ENCODE results near the gene MDFI.
"Not testable (repeated sequence)": the region's sequence is repeated elsewhere in the genome, so short reads cannot be mapped to it uniquely, and the experiment has no call there.

MDFI gene

GRCh38 chr6:41602864-41603608 lies 35.2 kb upstream of the MDFI start:
- peak; percentile 84 for DNase-seq

- no peak for DNase-seq
Observed at GRCh38 chr6:41604006-41604405, 34.3 kb upstream of the MDFI start.

GRCh38 chr6:41605649-41606048 lies 32.6 kb upstream of the MDFI start:
- peak; percentile 33 for DNase-seq

GRCh38 chr6:41607036-41607435 lies 31.2 kb upstream of the MDFI start:
- DNase-seq = no peak

- no peak for DNase-seq
Observed at GRCh38 chr6:41607736-41608135, 30.5 kb upstream of the MDFI start.

GRCh38 chr6:41608443-41609151 lies 29.7 kb upstream of the MDFI start:
- DNase-seq = no peak

GRCh38 chr6:41614715-41615114 lies 23.6 kb upstream of the MDFI start:
- no peak for DNase-seq

GRCh38 chr6:41615311-41615710 lies 23.0 kb upstream of the MDFI start:
- no peak for DNase-seq

GRCh38 chr6:41618598-41618997 lies 19.7 kb upstream of the MDFI start:
- no peak for DNase-seq

- DNase-seq = not testable (repeated sequence)
Observed at GRCh38 chr6:41619193-41619592, 19.1 kb upstream of the MDFI start.

GRCh38 chr6:41621367-41621766 lies 16.9 kb upstream of the MDFI start:
- no peak for DNase-seq

GRCh38 chr6:41621802-41622201 lies 16.5 kb upstream of the MDFI start:
- no peak for DNase-seq

GRCh38 chr6:41622206-41622988 lies 15.9 kb upstream of the MDFI start:
- DNase-seq = no peak

GRCh38 chr6:41623330-41623729 lies 14.9 kb upstream of the MDFI start:
- DNase-seq = no peak

- DNase-seq = no peak
Observed at GRCh38 chr6:41624621-41625380, 13.5 kb upstream of the MDFI start.

GRCh38 chr6:41625442-41625841 lies 12.8 kb upstream of the MDFI start:
- DNase-seq = peak; percentile 86

GRCh38 chr6:41626022-41626421 lies 12.2 kb upstream of the MDFI start:
- DNase-seq = no peak

GRCh38 chr6:41626917-41627316 lies 11.4 kb upstream of the MDFI start:
- no peak for DNase-seq

GRCh38 chr6:41629128-41629527 lies 9.1 kb upstream of the MDFI start:
- DNase-seq = no peak

GRCh38 chr6:41630069-41630468 lies 8.2 kb upstream of the MDFI start:
- DNase-seq = no peak

- no peak for DNase-seq
Observed at GRCh38 chr6:41630946-41631345, 7.3 kb upstream of the MDFI start.

GRCh38 chr6:41633056-41633634 lies 5.1 kb upstream of the MDFI start:
- DNase-seq = no peak

GRCh38 chr6:41634657-41635056 lies 3.6 kb upstream of the MDFI start:
- no peak for DNase-seq
